GM18498 (cell line): Measurements from ENCODE around the gene NAT14.
A peak's percentile ranks its signal among the peaks of the same experiment; 100 is the strongest.

ENCODE experiments used
- ATAC-seq: cut with Tn5 transposase; IDR thresholded peaks from one replicate; pipeline ENCODE4 v1.9.1; 2021; ENCODE audit warnings: mild to moderate bottlenecking, moderate library complexity; ENCODE audit not compliant: unreplicated experiment

NAT14 gene

GRCh38 chr19:55452749-55453346, 32.1 kb upstream of the NAT14 start:
- ATAC-seq, result no peak

- ATAC-seq, result no peak
These were observed 31.3 kb upstream of the NAT14 start for GRCh38 chr19:55453511-55454260.

GRCh38 chr19:55454787-55455243, 30.2 kb upstream of the NAT14 start:
- no peak for ATAC-seq

GRCh38 chr19:55455576-55456235, 29.3 kb upstream of the NAT14 start:
- ATAC-seq, result no peak

GRCh38 chr19:55456347-55456746, 28.6 kb upstream of the NAT14 start:
- no peak for ATAC-seq

- no peak for ATAC-seq
These were observed 27.1 kb upstream of the NAT14 start for GRCh38 chr19:55457683-55458457.

- ATAC-seq, result no peak
These were observed 25.4 kb upstream of the NAT14 start for GRCh38 chr19:55459551-55459949.

- ATAC-seq, result no peak
These were observed 24.9 kb upstream of the NAT14 start for GRCh38 chr19:55459950-55460657.

GRCh38 chr19:55460670-55461258, 24.2 kb upstream of the NAT14 start:
- ATAC-seq, result no peak

- peak; percentile 91 for ATAC-seq
These were observed 23.6 kb upstream of the NAT14 start, which contains the start of gene ISOC2 for GRCh38 chr19:55461259-55461973. Gene ISOC2 (minus strand): TSS chr19:55461642. CDS start chr19:55456486, 5,156 bp downstream.

GRCh38 chr19:55461974-55462626, 22.9 kb upstream of the NAT14 start:
- ATAC-seq, result no peak

- ATAC-seq, result no peak
These were observed 22.3 kb upstream of the NAT14 start for GRCh38 chr19:55462722-55463121.

GRCh38 chr19:55463583-55464031, 21.4 kb upstream of the NAT14 start:
- no peak for ATAC-seq

- no peak for ATAC-seq
These were observed 20.8 kb upstream of the NAT14 start for GRCh38 chr19:55464039-55464661.

- no peak for ATAC-seq
These were observed 20.3 kb upstream of the NAT14 start, which contains the start of gene C19orf85 for GRCh38 chr19:55464662-55465054. Gene C19orf85 (minus strand): TSS chr19:55464751. CDS start chr19:55464554, 197 bp downstream.

GRCh38 chr19:55465460-55466240, 19.3 kb upstream of the NAT14 start:
- ATAC-seq, result no peak

- ATAC-seq, result no peak
These were observed 18.8 kb upstream of the NAT14 start for GRCh38 chr19:55466241-55466614.
